NCI-H1417 (cell line): Measurements from ENCODE around the gene IGLL5.

ENCODE experiments used
- DNase-seq, 3 experiments: peaks; one replicate each; lab custom pipeline; 2025; lab: John Stamatoyannopoulos, UW

IGLL5 gene

GRCh38 chr22:22927196-22927887 lies 39.7 kb downstream of the IGLL5 start:
- DNase-seq = no peak

- DNase-seq = no peak
Observed at GRCh38 chr22:22927888-22928665, 40.5 kb downstream of the IGLL5 start.

GRCh38 chr22:22928666-22929380 lies 41.2 kb downstream of the IGLL5 start:
- no peak for DNase-seq

- DNase-seq = no peak
Observed at GRCh38 chr22:22929381-22930221, 42.0 kb downstream of the IGLL5 start.

GRCh38 chr22:22930222-22930497 lies 42.5 kb downstream of the IGLL5 start:
- no peak for DNase-seq

- DNase-seq = no peak
Observed at GRCh38 chr22:22930571-22931556, 43.2 kb downstream of the IGLL5 start.

- DNase-seq = no peak
Observed at GRCh38 chr22:22931557-22932270, 44.1 kb downstream of the IGLL5 start.

GRCh38 chr22:22932512-22932941 lies 44.9 kb downstream of the IGLL5 start:
- no peak for DNase-seq

- DNase-seq = no peak
Observed at GRCh38 chr22:22933100-22933806, 45.6 kb downstream of the IGLL5 start.

- DNase-seq = no peak
Observed at GRCh38 chr22:22933807-22934542, 46.4 kb downstream of the IGLL5 start.

GRCh38 chr22:22934543-22935055 lies 47.0 kb downstream of the IGLL5 start:
- DNase-seq = no peak

GRCh38 chr22:22935056-22935545 lies 47.5 kb downstream of the IGLL5 start:
- DNase-seq = no peak

GRCh38 chr22:22935546-22936157 lies 48.0 kb downstream of the IGLL5 start:
- DNase-seq = no peak

- no peak for DNase-seq
Observed at GRCh38 chr22:22936180-22936914, 48.7 kb downstream of the IGLL5 start.

- no peak for DNase-seq
Observed at GRCh38 chr22:22936915-22937656, 49.5 kb downstream of the IGLL5 start.

GRCh38 chr22:22937894-22938480 lies 50.4 kb downstream of the IGLL5 start:
- DNase-seq = no peak
